Measurements from ENCODE around the gene SORD.

DNA sequence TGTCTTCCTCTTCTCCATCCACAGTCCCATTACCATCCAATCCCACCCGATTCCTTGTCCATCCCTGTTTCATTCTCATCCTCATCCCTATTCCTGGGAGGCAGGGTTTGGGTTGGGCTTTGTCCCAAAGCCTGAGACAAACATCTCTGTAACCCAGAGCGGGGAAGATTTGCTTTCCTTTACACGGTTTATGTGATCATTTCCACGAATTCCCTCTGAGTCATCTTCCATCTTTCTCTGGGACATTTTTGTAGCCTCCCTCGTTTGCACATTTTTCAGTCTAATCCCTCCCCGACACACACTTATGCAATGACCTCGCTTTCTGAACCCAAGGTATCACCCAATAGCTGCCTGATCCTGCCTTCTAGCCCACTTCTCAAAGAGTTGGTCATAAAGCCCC lies 68.2 kb downstream of the SORD start:
- TF ChIP-seq POLR2A (IDR thresholded peaks at IDR 0.05) = no peak
- TF ChIP-seq CTCF (IDR thresholded peaks at IDR 0.05) = no peak
